Measurements from ENCODE around the gene PLEKHB1. TPM values are rescaled to one million over a fixed set of nuclear protein-coding genes. Genes with fewer than 3 reads are reported as not detected.

The PLEKHB1 gene
- total and polyA plus RNA-seq, 4 donors = 52.4 to 137 (median 93.1) TPM

GRCh38 chr11:73653996-73654395 is 7.6 kb downstream of the PLEKHB1 start:
- H3K27me3 ChIP-seq (ENCODE audit: control insufficient read depth, insufficient read depth, low read length) = no peaks in the 10 kb centered on the region
- no peak overlapping the region for H3K4me3 ChIP-seq (ENCODE audit: low read depth, low read length)
- 84% methylated on average over 3 of the region's 5 CpGs for whole genome bisulfite sequencing (ENCODE audit: insufficient coverage)
- H3K36me3 ChIP-seq (ENCODE audit: control insufficient read depth, insufficient read depth, low read length) = peaks cover 8% of the 10 kb centered on the region
- H3K4me1 ChIP-seq (ENCODE audit: control insufficient read depth, insufficient read depth, low read length) = peaks cover 41% of the 10 kb centered on the region
- H3K9me3 ChIP-seq (ENCODE audit: control insufficient read depth, insufficient read depth, low read length) = no peaks in the 10 kb centered on the region
- DNase-seq (ENCODE audit: low read depth in 4 of 6, low spot score in 6 of 6) = no peak
- H3K27ac ChIP-seq (ENCODE audit: low read depth, low read length) = no peak overlapping the region

GRCh38 chr11:73654482-73655021 is 8.2 kb downstream of the PLEKHB1 start:
- Histone ChIP-seq H3K36me3 (ENCODE audit: control insufficient read depth, insufficient read depth, low read length) (peaks cover 8% of the 10 kb centered on the region), H3K27me3 (ENCODE audit: control insufficient read depth, insufficient read depth, low read length) (no peaks in the 10 kb centered on the region), H3K4me1 (ENCODE audit: control insufficient read depth, insufficient read depth, low read length) (peaks cover 35% of the 10 kb centered on the region), H3K27ac (ENCODE audit: low read depth, low read length) (no peak overlapping the region), H3K4me3 (ENCODE audit: low read depth, low read length) (no peak overlapping the region), H3K9me3 (ENCODE audit: control insufficient read depth, insufficient read depth, low read length) (no peaks in the 10 kb centered on the region)
- DNase-seq (ENCODE audit: low read depth in 4 of 6, low spot score in 6 of 6) = no peak
- WGBS (ENCODE audit: insufficient coverage) = 91% methylated on average over 7 of the region's 7 CpGs

- whole genome bisulfite sequencing (ENCODE audit: insufficient coverage) = 95% methylated on average over 4 of the region's 8 CpGs
- Histone ChIP-seq H3K4me3 (ENCODE audit: low read depth, low read length) (no peak overlapping the region), H3K27ac (ENCODE audit: low read depth, low read length) (no peak overlapping the region), H3K4me1 (ENCODE audit: control insufficient read depth, insufficient read depth, low read length) (peaks cover 39% of the 10 kb centered on the region), H3K9me3 (ENCODE audit: control insufficient read depth, insufficient read depth, low read length) (no peaks in the 10 kb centered on the region), H3K36me3 (ENCODE audit: control insufficient read depth, insufficient read depth, low read length) (peaks cover 8% of the 10 kb centered on the region), H3K27me3 (ENCODE audit: control insufficient read depth, insufficient read depth, low read length) (no peaks in the 10 kb centered on the region)
- DNase-seq (ENCODE audit: low read depth in 4 of 6, low spot score in 6 of 6) = no peak
Measured at GRCh38 chr11:73655686-73656085, 9.3 kb downstream of the PLEKHB1 start.

- H3K4me1 ChIP-seq (ENCODE audit: control insufficient read depth, insufficient read depth, low read length) = peaks cover 34% of the 10 kb centered on the region
- WGBS (ENCODE audit: insufficient coverage) = no CpG with 5 or more reads among the region's 3 CpGs
- H3K27ac ChIP-seq (ENCODE audit: low read depth, low read length) = no peak overlapping the region
- H3K36me3 ChIP-seq (ENCODE audit: control insufficient read depth, insufficient read depth, low read length) = peaks cover 8% of the 10 kb centered on the region
- DNase-seq (ENCODE audit: low read depth in 4 of 6, low spot score in 6 of 6) = no peak
- H3K4me3 ChIP-seq (ENCODE audit: low read depth, low read length) = no peak overlapping the region
- H3K9me3 ChIP-seq (ENCODE audit: control insufficient read depth, insufficient read depth, low read length) = no peaks in the 10 kb centered on the region
- no peaks in the 10 kb centered on the region for H3K27me3 ChIP-seq (ENCODE audit: control insufficient read depth, insufficient read depth, low read length)
Measured at GRCh38 chr11:73656985-73657384, 10.6 kb downstream of the PLEKHB1 start.

GRCh38 chr11:73659961-73660360 is 13.6 kb downstream of the PLEKHB1 start:
- WGBS (ENCODE audit: insufficient coverage) = no CpG with 5 or more reads among the region's 3 CpGs
- Histone ChIP-seq H3K9me3 (ENCODE audit: control insufficient read depth, insufficient read depth, low read length) (no peaks in the 10 kb centered on the region), H3K36me3 (ENCODE audit: control insufficient read depth, insufficient read depth, low read length) (peaks cover 11% of the 10 kb centered on the region), H3K27ac (ENCODE audit: low read depth, low read length) (no peak overlapping the region), H3K4me3 (ENCODE audit: low read depth, low read length) (no peak overlapping the region), H3K4me1 (ENCODE audit: control insufficient read depth, insufficient read depth, low read length) (peaks cover 13% of the 10 kb centered on the region), H3K27me3 (ENCODE audit: control insufficient read depth, insufficient read depth, low read length) (no peaks in the 10 kb centered on the region)
- DNase-seq (ENCODE audit: low read depth in 4 of 6, low spot score in 6 of 6) = no peak

- peak overlapping the region; percentile 46 for H3K4me3 ChIP-seq (ENCODE audit: low read depth, low read length)
- no peak for DNase-seq (ENCODE audit: low read depth in 4 of 6, low spot score in 6 of 6)
- H3K9me3 ChIP-seq (ENCODE audit: control insufficient read depth, insufficient read depth, low read length) = no peaks in the 10 kb centered on the region
- H3K27ac ChIP-seq (ENCODE audit: low read depth, low read length) = no peak overlapping the region
- no peaks in the 10 kb centered on the region for H3K27me3 ChIP-seq (ENCODE audit: control insufficient read depth, insufficient read depth, low read length)
- peaks cover 13% of the 10 kb centered on the region for H3K4me1 ChIP-seq (ENCODE audit: control insufficient read depth, insufficient read depth, low read length)
- peaks cover 6% of the 10 kb centered on the region for H3K36me3 ChIP-seq (ENCODE audit: control insufficient read depth, insufficient read depth, low read length)
- 30% methylated on average over 25 of the region's 25 CpGs for WGBS (ENCODE audit: insufficient coverage)
Measured at GRCh38 chr11:73660497-73661034, 14.2 kb downstream of the PLEKHB1 start.

GRCh38 chr11:73661035-73661628 is 14.8 kb downstream of the PLEKHB1 start:
- 7% methylated on average over 40 of the region's 40 CpGs for WGBS (ENCODE audit: insufficient coverage)
- Histone ChIP-seq H3K27me3 (ENCODE audit: control insufficient read depth, insufficient read depth, low read length) (no peaks in the 10 kb centered on the region), H3K9me3 (ENCODE audit: control insufficient read depth, insufficient read depth, low read length) (no peaks in the 10 kb centered on the region), H3K4me1 (ENCODE audit: control insufficient read depth, insufficient read depth, low read length) (peaks cover 13% of the 10 kb centered on the region), H3K4me3 (ENCODE audit: low read depth, low read length) (peak overlapping the region; percentile 46), H3K36me3 (ENCODE audit: control insufficient read depth, insufficient read depth, low read length) (peaks cover 3% of the 10 kb centered on the region), H3K27ac (ENCODE audit: low read depth, low read length) (peak overlapping the region; percentile 48)
- DNase-seq (ENCODE audit: low read depth in 4 of 6, low spot score in 6 of 6) = peak; percentile 63 to 96 (median 82)

GRCh38 chr11:73662445-73663157 is 16.2 kb downstream of the PLEKHB1 start:
- Histone ChIP-seq H3K27me3 (ENCODE audit: control insufficient read depth, insufficient read depth, low read length) (no peaks in the 10 kb centered on the region), H3K4me3 (ENCODE audit: low read depth, low read length) (no peak overlapping the region), H3K27ac (ENCODE audit: low read depth, low read length) (no peak overlapping the region), H3K36me3 (ENCODE audit: control insufficient read depth, insufficient read depth, low read length) (peaks cover 3% of the 10 kb centered on the region), H3K4me1 (ENCODE audit: control insufficient read depth, insufficient read depth, low read length) (peaks cover 13% of the 10 kb centered on the region), H3K9me3 (ENCODE audit: control insufficient read depth, insufficient read depth, low read length) (no peaks in the 10 kb centered on the region)
- no peak for DNase-seq (ENCODE audit: low read depth in 4 of 6, low spot score in 6 of 6)
- WGBS (ENCODE audit: insufficient coverage) = 94% methylated on average over 2 of the region's 3 CpGs

GRCh38 chr11:73663604-73664495 is 17.5 kb downstream of the PLEKHB1 start:
- Histone ChIP-seq H3K9me3 (ENCODE audit: control insufficient read depth, insufficient read depth, low read length) (no peaks in the 10 kb centered on the region), H3K27me3 (ENCODE audit: control insufficient read depth, insufficient read depth, low read length) (no peaks in the 10 kb centered on the region), H3K36me3 (ENCODE audit: control insufficient read depth, insufficient read depth, low read length) (peaks cover 3% of the 10 kb centered on the region), H3K27ac (ENCODE audit: low read depth, low read length) (no peak overlapping the region), H3K4me1 (ENCODE audit: control insufficient read depth, insufficient read depth, low read length) (peaks cover 13% of the 10 kb centered on the region), H3K4me3 (ENCODE audit: low read depth, low read length) (no peak overlapping the region)
- no peak for DNase-seq (ENCODE audit: low read depth in 4 of 6, low spot score in 6 of 6)
- WGBS (ENCODE audit: insufficient coverage) = 90% methylated on average over 3 of the region's 3 CpGs
